CD4-positive, alpha-beta T cell treated with Interferon alpha-2 for 1 hour (primary cell): ENCODE measurements around the gene CRYGA.
"Not testable (repeated sequence)": the region's sequence is repeated elsewhere in the genome, so short reads cannot be mapped to it uniquely, and the experiment has no call there.

Experiments
- DNase-seq, 2 donors: peaks; one replicate each; pipeline ENCODE4 v3.0.0-alpha.2; 2020 to 2022

The CRYGA gene

DNA sequence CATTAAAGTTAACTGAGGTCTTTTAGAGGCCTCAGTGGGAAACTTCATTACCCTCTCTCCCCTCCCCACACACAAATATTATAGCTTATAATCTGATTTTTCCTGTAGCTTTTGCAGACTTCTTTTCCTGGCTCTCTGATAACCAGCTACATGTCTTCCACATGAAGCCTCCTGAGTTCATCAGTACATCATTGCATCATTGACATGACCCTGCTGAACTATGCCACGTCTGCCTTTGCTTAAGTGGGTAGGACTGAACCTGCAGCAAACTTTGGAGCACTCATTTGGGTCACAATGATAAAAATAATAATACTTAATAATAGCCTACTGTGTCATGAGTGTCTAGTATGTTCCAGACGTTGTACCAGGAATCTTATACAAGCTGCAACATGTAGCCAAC, 7.0 kb downstream of the CRYGA start:
- DNase-seq = no peak

DNA sequence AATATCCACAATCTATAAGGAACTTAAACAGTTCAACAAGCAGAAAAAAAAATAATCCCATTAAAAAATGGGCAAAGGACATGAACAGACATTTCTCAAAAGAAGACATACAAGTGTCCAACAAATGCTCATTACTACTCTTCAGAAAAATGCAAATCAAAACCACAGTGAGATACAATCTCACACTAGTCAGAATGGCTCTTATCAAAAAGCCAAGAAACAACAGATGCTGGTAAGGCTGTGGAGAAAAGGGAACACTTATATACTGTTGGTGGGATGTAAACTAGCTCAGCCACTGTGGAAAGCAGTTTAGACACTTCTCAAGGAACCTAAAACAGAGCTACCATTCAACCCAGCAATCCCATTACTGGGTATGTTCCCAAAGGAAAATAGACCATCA, 10.2 kb downstream of the CRYGA start:
- DNase-seq = no peak

DNA sequence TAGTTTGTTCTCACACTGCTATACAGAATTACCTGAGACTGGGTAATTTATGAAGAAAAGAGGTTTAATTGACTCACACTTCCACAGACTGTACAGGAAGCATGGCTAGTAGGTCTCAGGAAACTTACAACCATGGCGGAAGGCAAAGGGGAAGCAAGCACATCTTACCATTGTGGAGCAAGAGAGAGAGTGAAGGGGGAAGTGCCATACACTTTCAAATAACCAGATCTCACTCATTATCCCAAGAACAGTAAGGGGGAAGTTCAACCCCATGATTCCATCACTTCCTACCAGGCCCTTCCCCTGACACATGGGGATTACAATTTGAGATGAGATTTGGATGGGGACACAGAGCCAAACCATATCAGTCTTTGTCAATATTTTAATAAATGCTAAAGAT, 12.4 kb downstream of the CRYGA start:
- DNase-seq = no peak

DNA sequence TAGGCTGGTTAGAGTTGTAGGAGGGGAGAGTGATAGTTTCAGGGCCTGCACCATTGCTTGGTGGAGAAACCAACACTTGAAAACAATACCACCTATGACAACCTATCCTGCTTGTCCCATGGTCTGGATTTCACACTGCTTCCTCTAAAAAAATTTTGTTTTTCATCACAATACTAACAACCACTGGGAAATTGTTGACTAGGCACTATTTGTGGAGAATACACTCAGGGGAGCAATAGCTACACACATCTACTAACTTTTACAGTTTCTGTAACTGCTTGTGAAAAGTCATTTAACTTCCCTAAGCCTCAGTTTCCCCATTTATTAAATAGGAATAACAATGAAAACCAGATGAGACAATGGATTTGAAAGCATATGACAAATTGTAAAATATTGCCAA, 13.3 kb downstream of the CRYGA start:
- no peak for DNase-seq

DNA sequence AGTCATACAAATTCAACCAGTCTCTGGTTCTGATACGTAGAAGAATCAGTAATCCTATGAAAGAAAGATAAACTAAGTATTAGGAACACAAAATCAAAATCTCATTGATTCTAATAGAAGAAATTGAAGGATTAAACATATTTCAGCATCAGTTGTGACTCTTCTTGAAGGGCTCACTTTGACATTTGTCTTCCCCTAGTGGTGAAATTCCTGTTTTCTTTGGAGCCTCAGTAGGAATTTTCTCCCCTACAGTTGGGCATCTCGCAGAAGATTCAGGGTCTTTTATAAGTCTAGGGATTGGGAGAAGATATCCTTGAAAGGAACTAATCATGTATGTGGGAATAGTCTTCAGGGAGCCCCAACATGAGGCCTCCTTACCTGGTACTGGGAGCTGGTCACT, 14.6 kb downstream of the CRYGA start:
- no peak for DNase-seq

DNA sequence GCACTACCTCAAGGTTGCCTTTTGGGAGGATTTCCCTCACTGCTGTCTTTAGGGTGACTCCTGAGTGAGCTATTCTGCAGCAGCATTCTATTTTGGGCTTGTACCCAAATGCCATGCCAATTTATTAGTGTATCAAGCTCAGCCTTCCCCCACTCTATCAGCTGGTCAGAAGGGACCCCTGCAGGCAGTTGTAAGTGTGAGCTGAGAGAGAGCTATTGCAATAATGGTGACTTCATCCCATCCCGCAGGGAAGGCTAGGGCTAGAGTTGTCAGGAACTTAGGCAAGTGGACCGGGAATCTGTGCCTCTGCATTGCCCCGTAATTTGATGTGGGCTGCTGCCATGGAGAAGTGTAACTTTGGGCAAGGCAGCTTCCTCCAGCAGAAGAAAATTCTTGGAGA, 15.6 kb downstream of the CRYGA start:
- DNase-seq = no peak

DNA sequence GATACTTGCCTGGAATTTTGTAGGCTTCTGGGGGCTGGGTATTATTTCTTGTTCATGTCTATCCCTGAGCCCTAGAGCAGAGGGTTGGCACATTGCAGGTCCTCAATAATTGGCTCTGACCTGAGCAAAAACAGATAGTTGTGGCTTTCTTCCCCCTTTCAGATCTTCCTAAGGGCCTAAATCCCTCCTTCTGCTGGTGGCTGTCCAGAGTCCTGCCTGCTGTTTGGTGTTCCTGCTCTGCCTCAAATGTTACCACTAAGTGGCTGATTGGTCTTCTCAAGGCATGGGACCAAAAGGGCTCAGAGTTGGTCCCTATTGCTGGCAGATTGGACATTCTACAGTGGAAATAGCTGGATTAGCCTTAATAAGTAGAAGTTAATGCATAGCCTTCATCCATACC, 16.4 kb downstream of the CRYGA start:
- DNase-seq = no peak

DNA sequence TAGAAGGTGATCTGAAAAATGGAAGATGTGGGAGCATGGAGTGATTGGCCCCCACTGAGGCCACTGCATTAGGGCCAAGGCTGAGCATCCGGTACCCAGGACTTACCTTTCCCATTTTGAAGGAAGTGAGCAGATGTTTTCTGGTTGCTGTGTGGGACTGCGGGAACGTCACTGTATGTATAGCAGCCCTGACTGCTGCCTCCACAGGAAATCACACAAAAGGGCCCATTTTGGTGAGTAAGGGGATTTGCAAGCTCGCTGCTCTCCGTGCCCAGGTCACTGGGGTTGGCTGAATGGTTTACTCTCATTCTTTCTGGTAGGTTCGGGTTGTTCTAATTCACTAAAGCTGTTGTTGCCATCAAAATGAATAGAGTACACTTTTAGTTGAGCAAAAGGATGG, 17.4 kb downstream of the CRYGA start, which contains the start of gene CRYGB:
TSS of gene CRYGB (minus strand) at position 153 of the 400 bp plus-strand sequence. CDS start at position 115, 38 bp downstream.
- no peak for DNase-seq

DNA sequence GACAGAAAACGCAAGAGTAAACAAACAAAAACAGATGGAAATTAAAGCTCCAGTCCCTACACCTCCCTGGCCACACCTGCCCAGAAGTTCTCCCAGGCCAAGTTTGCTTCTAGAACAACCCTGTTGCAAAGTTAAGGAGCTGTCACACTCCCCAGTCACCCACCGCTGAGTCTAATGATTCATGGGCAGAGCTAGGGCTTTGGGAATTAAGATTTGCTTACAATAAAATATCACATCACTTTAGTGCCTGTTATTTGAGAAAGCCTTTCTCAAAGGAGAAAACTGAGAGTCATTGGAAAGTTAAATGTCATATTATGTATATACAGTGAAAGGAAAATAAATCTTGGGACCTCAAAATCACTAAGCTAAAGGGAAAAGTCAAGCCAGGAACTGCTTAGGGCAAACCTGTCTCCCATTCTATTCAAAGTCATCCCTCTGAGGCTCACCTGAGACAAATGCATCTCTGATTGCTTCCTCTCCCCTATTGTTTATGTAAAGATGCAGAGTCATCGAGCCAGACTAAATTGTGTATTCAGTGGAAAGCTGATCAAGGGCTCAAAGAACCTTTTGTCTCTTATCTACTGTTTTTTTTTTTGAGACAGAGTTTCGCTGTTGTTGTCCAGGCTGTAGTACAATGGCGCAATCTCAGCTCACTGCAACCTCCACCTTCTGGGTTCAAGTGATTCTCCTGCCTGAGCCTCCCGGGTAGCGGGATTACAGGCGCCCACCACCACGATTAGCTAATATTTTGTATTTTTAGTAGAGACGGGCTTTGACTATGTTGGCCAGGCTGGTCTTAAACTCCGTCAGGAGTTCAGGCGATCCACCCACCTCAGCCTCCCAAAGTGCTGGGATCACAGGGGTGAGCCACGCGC, 20.2 kb downstream of the CRYGA start:
- no peak for DNase-seq

DNA sequence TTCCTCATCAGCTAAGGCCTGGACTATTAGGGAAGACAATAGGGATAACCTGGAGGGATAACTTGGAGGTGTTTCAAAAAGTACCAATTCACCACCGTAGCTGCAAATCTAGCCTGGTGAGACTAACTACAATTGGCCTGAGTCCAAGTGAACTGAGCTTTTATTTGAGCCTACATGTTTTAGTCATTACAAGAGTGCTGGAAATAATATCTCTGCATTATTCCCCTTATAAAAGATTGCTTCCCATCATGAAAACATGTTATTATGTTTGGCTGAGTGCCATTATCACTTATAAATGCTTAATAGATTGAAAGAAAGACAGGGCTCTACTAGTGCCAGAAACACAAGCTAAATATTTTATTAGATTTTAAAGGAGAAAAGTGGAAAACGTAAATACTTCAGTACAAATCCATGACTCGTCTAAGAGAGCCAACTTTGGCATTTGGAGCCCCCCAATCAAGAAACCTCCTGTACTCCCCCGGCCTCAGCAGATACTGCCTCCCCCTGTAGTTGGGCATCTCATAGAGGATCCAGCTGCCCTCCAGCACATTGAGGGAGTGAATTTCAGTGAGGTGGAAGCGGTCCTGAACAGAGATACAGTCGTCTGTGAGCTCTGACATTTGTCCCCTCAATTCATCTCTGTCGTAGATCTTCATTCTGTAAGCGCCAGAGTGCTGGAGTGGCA, 21.0 kb downstream of the CRYGA start:
- DNase-seq = no peak

DNA sequence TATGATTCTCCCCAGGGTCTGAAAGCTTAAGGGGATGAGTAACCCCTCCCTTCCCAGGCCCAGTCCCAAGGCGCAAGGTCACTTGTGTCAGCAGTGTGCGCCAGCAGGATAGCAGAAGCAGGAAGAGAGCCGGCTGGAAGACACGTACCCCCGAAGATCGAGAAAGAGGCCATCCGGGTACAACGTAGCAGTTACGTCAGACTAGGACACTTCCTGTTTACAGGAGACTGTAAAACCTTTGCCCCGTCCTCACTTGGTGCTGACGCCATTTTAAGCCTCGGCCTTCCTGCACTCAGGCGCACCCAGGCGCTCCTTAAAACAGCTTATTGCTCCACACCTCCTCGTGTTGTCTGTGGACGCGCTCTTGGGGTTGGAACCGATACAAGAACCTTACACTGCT, 23.9 kb downstream of the CRYGA start:
- no peak for DNase-seq

DNA sequence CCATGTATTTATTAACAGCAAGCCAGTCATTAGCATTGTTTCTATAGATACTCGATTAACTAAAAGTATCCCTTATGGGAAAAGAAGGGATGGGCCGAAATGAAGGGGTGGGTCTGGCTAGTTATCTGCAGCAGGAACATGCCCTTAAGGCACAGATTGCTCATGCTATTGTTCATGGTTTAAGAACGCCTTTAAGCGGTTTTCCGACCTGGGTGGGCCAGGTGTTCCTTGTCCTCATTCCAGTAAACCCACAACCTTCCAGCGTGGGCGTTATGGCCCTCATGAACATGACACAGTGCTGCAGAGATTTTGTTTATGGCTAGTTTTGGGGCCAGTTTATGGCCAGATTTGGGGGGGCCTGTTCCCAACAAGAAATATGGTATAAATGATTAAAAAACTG, 25.1 kb downstream of the CRYGA start:
- not testable (repeated sequence) for DNase-seq

DNA sequence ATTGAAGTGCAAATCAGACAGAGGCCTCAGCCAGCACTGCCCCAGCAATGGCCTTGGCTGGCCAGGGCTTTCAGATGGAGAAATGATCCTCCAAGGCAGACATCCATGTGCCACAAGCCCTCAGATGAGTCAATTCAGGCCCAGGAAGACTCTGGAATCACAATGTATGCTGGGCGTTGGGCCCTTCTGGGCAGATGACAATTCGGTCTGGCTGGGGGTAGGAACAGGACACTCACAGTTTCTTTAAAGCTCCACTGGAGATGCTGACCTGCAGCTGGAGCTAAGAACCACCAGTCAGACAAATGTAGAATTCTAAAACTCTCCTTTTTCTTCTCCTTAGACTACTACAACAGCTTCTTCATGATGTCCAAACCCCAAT, 26.7 kb downstream of the CRYGA start:
- DNase-seq = no peak

DNA sequence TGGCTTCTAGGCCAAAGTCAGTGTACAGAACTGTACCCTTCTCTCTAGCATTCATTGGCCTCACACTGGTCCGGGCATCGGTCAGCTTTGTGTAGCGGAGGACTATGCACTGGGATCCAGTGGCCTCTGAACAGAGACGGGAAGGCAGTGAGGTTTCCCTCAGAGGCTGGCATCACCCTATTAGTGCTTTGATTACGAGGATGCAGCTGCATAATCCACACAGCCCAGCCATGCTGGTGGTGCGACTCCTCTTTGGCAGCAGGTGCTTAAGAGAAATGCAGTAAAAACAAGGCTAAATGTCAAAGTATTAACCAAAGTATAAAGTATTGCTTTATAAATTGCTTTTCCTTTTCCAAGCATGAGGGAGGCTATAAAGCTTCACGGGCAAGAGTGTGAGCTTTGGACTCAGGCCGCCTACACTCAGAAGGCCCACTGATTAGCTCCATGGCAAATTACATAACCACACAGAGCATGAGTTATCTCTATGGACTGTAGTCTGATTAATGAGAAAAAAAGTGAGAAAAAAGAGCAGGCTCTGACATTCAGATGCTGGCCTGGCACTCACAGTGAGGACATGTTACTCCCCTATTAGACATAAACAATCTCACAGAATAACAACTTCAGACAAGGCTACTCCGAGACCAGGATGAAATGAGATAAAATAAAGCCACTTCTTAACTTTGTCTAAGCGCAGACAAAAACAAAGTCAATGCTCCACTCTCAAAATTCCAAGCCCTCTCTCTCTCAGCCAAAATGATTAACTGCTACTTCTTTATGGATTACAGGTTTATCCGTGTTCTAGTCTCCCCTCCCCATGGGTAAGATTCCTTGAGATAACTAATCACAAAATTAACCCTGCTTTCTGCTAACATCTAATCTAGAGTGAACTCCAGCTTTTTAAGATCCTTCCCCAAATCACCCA, 27.3 kb downstream of the CRYGA start:
- no peak for DNase-seq

DNA sequence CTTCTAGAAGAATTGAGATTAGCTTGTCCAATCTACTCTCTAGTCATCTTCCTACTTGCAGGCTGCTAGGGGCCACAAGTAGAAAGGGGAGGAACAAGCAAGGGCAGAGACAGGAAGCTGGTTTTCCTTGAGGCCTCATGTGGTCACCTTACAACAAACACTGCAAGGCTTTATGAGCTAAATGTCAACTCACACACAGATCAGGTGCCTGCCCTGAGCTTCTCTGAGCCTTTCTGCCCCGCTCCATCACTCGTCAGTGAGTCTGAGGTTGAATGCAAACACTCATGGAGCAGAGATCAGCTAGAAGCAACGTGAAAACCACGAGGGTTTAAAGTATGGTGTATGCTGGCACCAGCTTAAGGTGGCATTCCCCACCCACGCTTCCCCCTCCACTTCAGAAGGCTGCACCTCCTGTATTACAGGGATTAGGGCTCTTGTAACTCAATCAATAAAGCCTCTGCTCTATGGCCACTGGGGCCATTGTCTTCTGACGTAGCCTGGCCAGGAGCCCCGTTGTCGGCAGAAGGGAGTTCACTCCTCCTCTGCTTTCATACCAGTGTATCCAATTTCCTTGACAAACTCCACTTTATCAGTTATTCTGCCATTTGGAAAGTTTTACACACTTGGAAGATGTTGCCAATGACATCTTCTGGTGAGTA, 28.3 kb downstream of the CRYGA start:
- DNase-seq = no peak

DNA sequence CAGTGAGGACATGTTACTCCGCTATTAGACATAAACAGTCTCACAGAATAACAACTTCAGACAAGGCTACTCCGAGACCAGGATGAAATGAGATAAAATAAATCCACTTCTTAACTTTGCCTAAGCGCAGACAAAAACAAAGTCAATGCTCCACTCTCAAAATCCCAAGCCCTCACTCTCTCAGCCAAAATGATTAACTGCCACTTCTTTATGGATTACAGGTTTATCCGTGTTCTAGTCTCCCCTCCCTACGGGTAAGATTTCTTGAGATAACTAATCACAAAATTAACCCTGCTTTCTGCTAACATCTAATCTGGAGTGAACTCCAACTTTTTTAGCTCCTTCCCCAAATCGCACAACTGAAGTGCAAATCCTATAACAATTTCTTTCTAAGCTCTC, 32.7 kb downstream of the CRYGA start:
- no peak for DNase-seq

DNA sequence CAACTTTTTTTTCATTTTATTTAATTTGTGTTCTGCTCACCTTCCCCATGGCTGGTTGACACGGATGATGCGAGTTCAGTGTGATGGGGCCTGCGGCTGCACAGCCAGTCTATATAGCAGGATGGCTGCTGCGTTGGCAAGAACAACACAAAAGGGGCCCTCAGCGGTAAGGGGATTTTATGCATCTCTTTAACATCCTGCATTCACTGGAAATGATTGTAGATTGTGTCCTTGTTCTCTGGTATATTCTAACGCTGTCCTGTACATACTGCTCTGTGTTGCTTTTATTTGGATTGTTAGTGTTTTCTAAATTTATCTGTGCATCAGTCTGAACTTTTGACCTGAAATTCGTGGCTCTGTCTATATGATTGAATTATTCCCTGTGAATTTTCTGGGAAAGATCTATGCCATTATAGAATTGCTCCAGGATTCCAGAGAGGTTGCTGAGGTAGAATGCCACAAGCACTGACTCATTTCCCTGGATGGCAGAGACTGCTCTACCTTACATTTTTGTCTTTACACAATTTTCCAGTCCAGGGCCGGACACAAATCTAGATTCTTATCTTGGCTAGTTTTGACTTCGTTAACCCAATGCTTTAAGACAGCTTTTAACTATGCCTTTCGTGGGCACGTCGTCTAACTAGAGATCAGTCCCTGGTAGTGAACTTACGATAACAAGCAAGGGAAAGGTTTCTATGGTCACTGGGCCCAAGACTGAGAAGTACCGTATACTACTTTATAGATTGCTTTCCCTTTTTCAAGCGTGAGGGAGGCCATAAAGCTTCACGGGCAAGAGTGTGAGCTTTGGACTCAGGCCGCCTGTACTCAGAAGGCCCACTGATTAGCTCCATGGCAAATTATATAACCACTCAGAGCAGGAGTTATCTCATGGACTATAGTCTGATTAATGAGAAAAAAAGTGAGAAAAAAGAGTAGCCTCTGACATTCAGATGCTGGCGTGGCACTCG, 33.4 kb downstream of the CRYGA start, which contains the start of gene CRYGC:
TSS of gene CRYGC (minus strand) at position 85 of the 968 bp plus-strand sequence. CDS start at position 49, 36 bp downstream.
- no peak for DNase-seq

DNA sequence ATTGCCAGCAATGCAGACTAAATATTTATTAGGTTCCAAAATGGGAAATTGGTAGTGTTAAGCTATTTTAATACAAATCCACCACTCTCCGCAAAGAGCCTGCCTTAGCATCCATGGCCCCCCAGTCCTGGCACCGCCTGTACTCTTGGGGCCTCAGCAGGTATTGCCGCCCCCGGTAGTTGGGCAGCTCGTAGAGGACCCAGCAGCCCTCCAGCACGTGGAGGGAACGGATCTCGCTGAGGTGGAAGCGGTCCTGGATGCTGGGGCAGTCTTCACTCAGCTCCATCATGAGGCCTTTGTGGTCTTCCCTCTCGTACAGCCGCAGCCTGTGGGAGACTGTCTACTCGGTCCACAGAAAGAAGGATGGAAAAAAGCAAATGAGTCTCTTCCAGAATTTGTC, 35.3 kb downstream of the CRYGA start:
- no peak for DNase-seq

DNA sequence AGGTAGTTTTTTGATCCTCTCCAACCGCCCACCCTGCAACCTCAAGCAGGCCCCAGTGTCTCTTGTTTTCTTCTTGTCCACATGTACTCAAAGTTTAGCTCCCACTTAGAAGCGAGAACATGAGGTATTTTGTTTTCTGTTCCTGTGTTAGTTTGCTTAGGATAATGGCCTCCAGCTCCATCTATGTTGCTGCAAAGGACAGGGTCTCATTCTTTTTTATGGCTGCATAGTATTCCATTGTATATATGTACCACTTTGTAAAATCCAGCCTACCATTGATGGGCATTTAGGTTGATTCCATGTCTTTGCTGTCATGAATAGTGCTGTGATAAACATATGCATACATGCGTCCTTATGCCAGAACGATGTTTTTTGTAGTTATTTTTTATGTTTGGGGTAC, 36.3 kb downstream of the CRYGA start:
- no peak for DNase-seq

DNA sequence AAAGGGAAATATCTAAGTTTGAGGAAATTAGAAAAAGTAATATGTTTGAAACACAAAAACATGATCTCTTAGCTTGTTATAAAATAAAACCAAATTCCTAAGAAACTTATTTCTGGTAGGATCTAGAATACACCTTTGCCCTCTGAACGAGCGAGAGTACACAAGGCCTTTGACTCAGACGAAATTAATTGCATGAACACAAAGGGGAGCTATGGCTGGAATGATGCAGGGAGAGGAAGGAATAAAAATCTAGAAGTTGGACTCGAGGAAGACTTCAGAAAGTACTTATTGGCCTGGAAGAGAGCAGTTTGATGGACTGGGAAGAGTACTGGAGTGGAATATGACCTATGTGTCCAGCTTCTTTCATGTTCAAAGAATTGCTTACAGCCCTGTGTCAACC, 38.1 kb downstream of the CRYGA start:
- no peak for DNase-seq

DNA sequence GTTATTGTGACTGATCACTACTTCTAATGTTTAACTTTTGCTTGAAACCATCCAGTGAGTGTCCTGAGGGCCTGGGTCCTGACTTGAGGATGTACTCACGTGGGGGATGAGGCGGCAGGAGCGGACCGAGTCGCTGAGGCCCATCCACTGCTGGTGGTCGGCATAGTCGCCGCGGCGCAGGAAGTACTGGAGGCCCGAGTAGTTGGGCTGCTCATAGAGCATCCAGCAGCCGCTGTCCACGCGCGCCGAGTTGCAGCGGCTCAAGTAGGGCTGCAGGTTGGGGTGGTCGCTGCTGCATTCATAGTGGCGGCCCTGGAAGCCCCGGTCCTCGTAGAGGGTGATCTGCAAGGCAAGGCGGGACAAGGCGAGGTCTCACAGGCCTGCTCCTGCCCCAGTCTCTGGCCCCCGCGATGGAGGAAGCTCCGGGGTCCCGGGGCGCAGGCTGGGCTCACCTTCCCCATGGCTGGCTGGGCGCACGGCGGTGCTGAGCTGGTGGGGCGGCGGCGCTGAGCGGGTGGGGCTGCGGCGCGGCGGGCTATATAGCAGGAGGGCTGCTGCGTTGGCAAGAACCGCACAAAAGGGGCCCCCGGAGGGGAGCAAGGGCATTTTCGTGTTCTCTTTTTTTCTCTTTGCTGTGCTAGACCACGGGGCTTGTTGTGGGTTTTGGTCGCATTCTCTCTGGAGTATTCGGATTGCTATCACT, 39.2 kb downstream of the CRYGA start, which contains the start of gene CRYGD:
TSS of gene CRYGD (minus strand) at position 512 of the 703 bp plus-strand sequence. CDS start at position 461, 51 bp downstream.
- DNase-seq = not testable (repeated sequence)
